IMR-90 (cell line): ENCODE results near the gene TIMM13. TPM values are rescaled to one million over a fixed set of nuclear protein-coding genes. Genes with fewer than 3 reads are reported as not detected.

Experiments
- ATAC-seq: fragments of 200-7000 bp; cut with Tn5 transposase; 2 replicates; pipeline ENCODE4 v1.9.1; 2020; ENCODE audit warnings: low read depth, mild to moderate bottlenecking, moderate library complexity
- BruUV-seq: library from RNA; stranded (reverse); fragments of 400-500 nt; replicated peaks from 2 replicates; lab custom pipeline; 2021; lab: Mats Ljungman, UMichigan
- CTCF ChIA-PET: fragments of 300-600 bp; formaldehyde crosslinking; extraction: SDS; loops from one replicate; lab custom pipeline; 2021; ENCODE audit warnings: antibody characterized with exemption; lab: Yijun Ruan, JAX
- POLR2A ChIA-PET: fragments of 300-600 bp; sonication (Branson Sonifier 250); formaldehyde crosslinking; loops from one replicate; lab custom pipeline; 2022; ENCODE audit warnings: antibody characterized with exemption; ENCODE audit not compliant: unreplicated experiment; lab: Charles Lee
- DNase-seq: peaks from one replicate; pipeline ENCODE4 v3.0.0; 2013
- H2AFZ ChIP-seq: replicated peaks from 2 replicates; pipeline ENCODE3; 2013; ENCODE audit warnings: low read length, mild to moderate bottlenecking; ENCODE audit not compliant: poor library complexity
- H2AK5ac ChIP-seq: 2 replicates; pipeline ENCODE4 v1.6.1; 2013; ENCODE audit warnings: low read depth, low read length, inconsistent platforms
- H2AK9ac ChIP-seq: replicated peaks from 2 replicates; pipeline ENCODE3; 2013; ENCODE audit warnings: mild to moderate bottlenecking, low read depth, low read length, moderate library complexity; ENCODE audit not compliant: poor library complexity
- H2BK120ac ChIP-seq: 2 replicates; pipeline ENCODE4 v1.6.1; 2013; ENCODE audit warnings: low read depth, low read length, inconsistent platforms
- H2BK15ac ChIP-seq: 3 replicates; pipeline ENCODE4 v1.6.1; 2013; ENCODE audit warnings: low read depth, low read length, inconsistent platforms
- H2BK20ac ChIP-seq: 2 replicates; pipeline ENCODE4 v1.6.1; 2013; ENCODE audit warnings: low read depth, mild to moderate bottlenecking, inconsistent platforms, low read length, moderate library complexity
- H2BK5ac ChIP-seq: 2 replicates; pipeline ENCODE4 v1.6.1; 2013; ENCODE audit warnings: mild to moderate bottlenecking, low read depth, low read length, inconsistent platforms; ENCODE audit not compliant: poor library complexity, severe bottlenecking
- H3K14ac ChIP-seq: replicated peaks from 2 replicates; pipeline ENCODE4 v1.6.1; 2013; ENCODE audit warnings: low read depth, low read length, inconsistent platforms
- H3K18ac ChIP-seq: 2 replicates; pipeline ENCODE4 v1.6.1; 2013; ENCODE audit warnings: low read depth, low read length, control low read depth
- H3K23ac ChIP-seq: 2 replicates; pipeline ENCODE4 v1.6.1; 2013; ENCODE audit warnings: low read depth, low read length, inconsistent platforms
- H3K27ac ChIP-seq: 2 replicates; pipeline ENCODE4 v1.5.1; 2013; ENCODE audit warnings: mild to moderate bottlenecking, control low read depth, low read length; ENCODE audit not compliant: insufficient read depth
- H3K27me3 ChIP-seq: 2 replicates; pipeline ENCODE4 v1.6.1; 2013; ENCODE audit warnings: low read length; ENCODE audit not compliant: control insufficient read depth, insufficient read depth
- H3K36me3 ChIP-seq: 2 replicates; pipeline ENCODE4 v1.6.1; 2013; ENCODE audit warnings: low read length, mixed read lengths; ENCODE audit not compliant: control insufficient read depth, insufficient read depth
- H3K4ac ChIP-seq: 2 replicates; pipeline ENCODE4 v1.6.1; 2013; ENCODE audit warnings: low read depth, low read length, inconsistent platforms
- H3K4me1 ChIP-seq: 2 replicates; pipeline ENCODE4 v1.6.1; 2013; ENCODE audit warnings: low read length, mixed read lengths; ENCODE audit not compliant: control insufficient read depth, insufficient read depth
- H3K4me2 ChIP-seq: 2 replicates; pipeline ENCODE4 v1.6.1; 2013; ENCODE audit warnings: low read depth, mild to moderate bottlenecking, control low read depth, low read length, moderate library complexity
- H3K4me3 ChIP-seq: 2 replicates; pipeline ENCODE4 v1.5.1; 2013; ENCODE audit warnings: low read depth, mild to moderate bottlenecking, control low read depth, low read length, moderate library complexity; ENCODE audit not compliant: insufficient read depth
- H3K56ac ChIP-seq: 2 replicates; pipeline ENCODE4 v1.6.1; 2013; ENCODE audit warnings: low read length, inconsistent platforms; ENCODE audit not compliant: insufficient read depth; ENCODE audit errors: extremely low read depth
- H3K79me1 ChIP-seq, 2 experiments: 2 replicates each; pipeline ENCODE4 v1.6.1; 2013; ENCODE audit warnings: low read length in 2 of 2, inconsistent platforms in 1 of 2, low read depth in 1 of 2
- H3K9ac ChIP-seq: 2 replicates; pipeline ENCODE4 v1.6.1; 2013; ENCODE audit warnings: low read depth, low read length, control low read depth
- H3K9me1 ChIP-seq: 2 replicates; pipeline ENCODE4 v1.6.1; 2013; ENCODE audit warnings: low read length, inconsistent platforms; ENCODE audit not compliant: insufficient read depth
- H3K9me3 ChIP-seq: 2 replicates; pipeline ENCODE4 v1.6.1; 2013; ENCODE audit warnings: low read length; ENCODE audit not compliant: control insufficient read depth, insufficient read depth
- H4K20me1 ChIP-seq: 2 replicates; pipeline ENCODE4 v1.6.1; 2013; ENCODE audit warnings: low read length, inconsistent platforms; ENCODE audit not compliant: insufficient read depth
- H4K5ac ChIP-seq: 2 replicates; pipeline ENCODE4 v1.6.1; 2013; ENCODE audit warnings: mild to moderate bottlenecking, low read depth, low read length, control low read depth
- H4K8ac ChIP-seq, 2 experiments: 2 replicates each; pipeline ENCODE4 v1.6.1; 2013; ENCODE audit warnings: low read depth in 2 of 2, low read length in 2 of 2, control low read depth in 1 of 2, inconsistent platforms in 1 of 2
- H4K91ac ChIP-seq: 2 replicates; pipeline ENCODE4 v1.6.1; 2013; ENCODE audit warnings: low read depth, low read length, inconsistent platforms; ENCODE audit not compliant: insufficient read depth
- CHD1 ChIP-seq: IDR thresholded peaks from 2 replicates; pipeline ENCODE4 v1.6.1; 2012; ENCODE audit warnings: low read depth, low read length, improper control_type of control experiment
- CTCF ChIP-seq: conservative IDR thresholded peaks from 2 replicates; pipeline ENCODE4 v1.5.1; 2012; ENCODE audit warnings: mild to moderate bottlenecking, low read depth, low read length, improper control_type of control experiment
- MAFK ChIP-seq: IDR thresholded peaks from 2 replicates; pipeline ENCODE4 v1.6.1; 2012; ENCODE audit warnings: low read depth, low read length, improper control_type of control experiment
- MAZ ChIP-seq: IDR thresholded peaks from 2 replicates; pipeline ENCODE4 v1.6.1; 2012; ENCODE audit warnings: low read depth, mild to moderate bottlenecking, low read length, improper control_type of control experiment, moderate library complexity, borderline replicate concordance
- MXI1 ChIP-seq: IDR thresholded peaks from 2 replicates; pipeline ENCODE4 v1.6.1; 2012; ENCODE audit warnings: low read depth, mild to moderate bottlenecking, low read length, moderate library complexity, borderline replicate concordance
- NFE2L2 ChIP-seq: fragments of 150-350 bp; IDR thresholded peaks from 2 replicates; pipeline ENCODE4 v1.6.1; 2016; ENCODE audit warnings: low read depth, mild to moderate bottlenecking, low read length
- POLR2A ChIP-seq: IDR thresholded peaks from 2 replicates; pipeline ENCODE4 v1.6.1; 2012; ENCODE audit warnings: mild to moderate bottlenecking, low read depth, low read length
- RCOR1 ChIP-seq: IDR thresholded peaks from 2 replicates; pipeline ENCODE4 v1.6.1; 2012; ENCODE audit warnings: mild to moderate bottlenecking, low read length, improper control_type of control experiment; ENCODE audit not compliant: insufficient replicate concordance
- RFX5 ChIP-seq: IDR thresholded peaks from 2 replicates; pipeline ENCODE4 v1.8.0; 2012; ENCODE audit warnings: low read depth, mild to moderate bottlenecking, low read length, moderate library complexity
- SMC3 ChIP-seq: fragments of 150-350 bp; IDR thresholded peaks from 2 replicates; pipeline ENCODE4 v1.6.1; 2016; ENCODE audit warnings: low read depth, mild to moderate bottlenecking, antibody characterized with exemption, low read length, moderate library complexity
- whole genome bisulfite sequencing, 2 experiments: methylation state at CpG; one replicate each; pipeline versions ENCODE4 v1.1.5 to v1.1.7; 2013; ENCODE audit warnings: missing lambda C conversion rate in 2 of 2; ENCODE audit not compliant: insufficient read length in 1 of 2; ENCODE audit errors: extremely low coverage in 2 of 2; 5-methylcytosine and 5-hydroxymethylcytosine counted together
- dilution Hi-C: fragments of 300-500 bp; cut with HindIII; formaldehyde crosslinking; loops from one replicate; pipeline ENCODE4 v1.14.3; 2018; ENCODE audit warnings: low sequenced_read_pairs; ENCODE audit not compliant: unreplicated experiment
- in situ Hi-C: fragments of 300-500 bp; cut with MboI; formaldehyde crosslinking; loops from 3 replicates; pipeline ENCODE4 v1.14.3; 2019; ENCODE audit warnings: low sequenced_read_pairs, inconsistent platforms, mixed read lengths
- intact Hi-C: fragments of 100-400 bp; cut with micrococcal nuclease; formaldehyde crosslinking; loops from 2 replicates; pipeline ENCODE4 v1.10.0; 2022
- polyA plus RNA-seq, 3 experiments: library from polyadenylated mRNA; depleted of rRNA; stranded (reverse); fragments of >200 nt; gene quantifications; 2 replicates each; pipeline ENCODE4 v1.2.3, GENCODE V29; 2012; ENCODE audit warnings: low replicate concordance in 1 of 3
- total RNA-seq: library from RNA; depleted of rRNA; stranded (reverse); fragments of >200 nt; gene quantifications from 2 replicates; pipeline ENCODE4 v1.2.3, GENCODE V29; 2012
- TF ChIP-seq, protein P1 (sequence below): fragments of 150-350 bp; IDR thresholded peaks from 2 replicates; pipeline ENCODE4 v1.6.1; 2016; ENCODE audit warnings: low read depth, mild to moderate bottlenecking, low read length, moderate library complexity, borderline replicate concordance
- TF ChIP-seq, protein P2 (sequence below): fragments of 150-350 bp; IDR thresholded peaks from 2 replicates; pipeline ENCODE4 v1.6.1; 2017; ENCODE audit warnings: mild to moderate bottlenecking, antibody characterized with exemption, low read length, low read depth

Gene TIMM13
- total and polyA plus RNA-seq, 2 of the 4 experiments (the other 2 are of a cell fraction), result 21.0 to 62.3 TPM

DNA sequence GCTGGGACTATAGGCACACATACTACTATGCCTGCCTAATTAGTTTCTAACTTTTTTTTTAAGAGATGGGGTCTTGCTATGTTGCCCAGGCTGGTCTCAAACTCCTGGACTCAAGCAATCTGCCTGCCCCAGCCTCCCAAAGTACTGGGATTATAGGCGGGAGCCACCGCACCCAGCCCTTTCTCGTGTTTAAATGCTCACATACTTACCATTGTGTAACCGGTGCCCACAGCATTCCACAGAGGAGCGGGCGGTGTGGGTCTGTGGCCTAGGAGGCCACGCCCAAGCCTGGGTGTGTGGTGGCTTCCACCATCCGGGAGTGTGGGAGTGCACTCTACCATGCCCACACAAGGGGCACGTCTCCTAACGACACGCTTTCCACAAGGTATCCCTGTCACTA, 21.6 kb upstream of the TIMM13 start:
- BruUV-seq, result no TSS peak

More for the DNA sequence above, 21.6 kb upstream of the TIMM13 start:
- Histone ChIP-seq H3K56ac (no peak overlapping the region), H3K9ac (no peak overlapping the region), H3K9me1 (0 out of 2 replicates have a peak, but pooled peaks cover 8% of the 10 kb centered on the region), H4K20me1 (peaks cover 76% of the 10 kb centered on the region), H3K36me3 (peaks cover 10% of the 10 kb centered on the region), H3K14ac (no peak overlapping the region), H2BK120ac (no peak overlapping the region), H3K4me3 (no peak overlapping the region), H4K5ac (no peak overlapping the region), H2BK5ac (no peak overlapping the region), H3K4ac (no peak overlapping the region), H3K18ac (no peak overlapping the region), H3K79me1 (peaks cover 5 to 58% of the 10 kb centered on the region in 2 experiments; a peak in 2 of 4 replicates), H3K9me3 (no peaks in the 10 kb centered on the region), H2BK20ac (no peak overlapping the region), H3K27me3 (no peaks in the 10 kb centered on the region), H3K4me2 (no peak overlapping the region), H4K91ac (no peak overlapping the region), H2AK5ac (no peak overlapping the region), H2BK15ac (no peak overlapping the region), H3K23ac (no peak overlapping the region), H3K27ac (no peak overlapping the region), H4K8ac (no peak overlapping the region), H2AFZ (peak overlapping the region; percentile 39), H2AK9ac (no peak overlapping the region), H3K4me1 (no peaks in the 10 kb centered on the region)
- in situ Hi-C loops (no loop called here), intact Hi-C loops (no loop called here), dilution Hi-C loops (no loop called here)
- WGBS, 2 experiments, result 88% methylated on average over 5 of the region's 11 CpGs; no CpG with 5 or more reads in 1 of the 2 experiments
- ChIA-PET POLR2A (no interaction called here), CTCF (no interaction called here)
- ATAC-seq, result no peak
- no peak for TF ChIP-seq MXI1
- no peak for TF ChIP-seq RFX5
- TF ChIP-seq, protein P1, sequence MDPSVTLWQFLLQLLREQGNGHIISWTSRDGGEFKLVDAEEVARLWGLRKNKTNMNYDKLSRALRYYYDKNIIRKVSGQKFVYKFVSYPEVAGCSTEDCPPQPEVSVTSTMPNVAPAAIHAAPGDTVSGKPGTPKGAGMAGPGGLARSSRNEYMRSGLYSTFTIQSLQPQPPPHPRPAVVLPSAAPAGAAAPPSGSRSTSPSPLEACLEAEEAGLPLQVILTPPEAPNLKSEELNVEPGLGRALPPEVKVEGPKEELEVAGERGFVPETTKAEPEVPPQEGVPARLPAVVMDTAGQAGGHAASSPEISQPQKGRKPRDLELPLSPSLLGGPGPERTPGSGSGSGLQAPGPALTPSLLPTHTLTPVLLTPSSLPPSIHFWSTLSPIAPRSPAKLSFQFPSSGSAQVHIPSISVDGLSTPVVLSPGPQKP, result no peak
- no peak for TF ChIP-seq NFE2L2
- TF ChIP-seq, protein P2, sequence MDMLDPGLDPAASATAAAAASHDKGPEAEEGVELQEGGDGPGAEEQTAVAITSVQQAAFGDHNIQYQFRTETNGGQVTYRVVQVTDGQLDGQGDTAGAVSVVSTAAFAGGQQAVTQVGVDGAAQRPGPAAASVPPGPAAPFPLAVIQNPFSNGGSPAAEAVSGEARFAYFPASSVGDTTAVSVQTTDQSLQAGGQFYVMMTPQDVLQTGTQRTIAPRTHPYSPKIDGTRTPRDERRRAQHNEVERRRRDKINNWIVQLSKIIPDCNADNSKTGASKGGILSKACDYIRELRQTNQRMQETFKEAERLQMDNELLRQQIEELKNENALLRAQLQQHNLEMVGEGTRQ, result no peak
- TF ChIP-seq MAZ, result no peak
- no peak for TF ChIP-seq CHD1
- TF ChIP-seq SMC3, result no peak
- TF ChIP-seq MAFK, result no peak
- TF ChIP-seq CTCF, result no peak
- no peak for TF ChIP-seq POLR2A
- no peak for TF ChIP-seq RCOR1
- DNase-seq, result no peak
